Caco-2 (cell line): ENCODE data around the gene MTAP. TPM values are rescaled to one million over a fixed set of nuclear protein-coding genes. Genes with fewer than 3 reads are reported as not detected.

Experiments
- BruUV-seq: library from RNA; stranded (reverse); fragments of 400-500 nt; replicated peaks from 2 replicates; lab custom pipeline; 2021; lab: Mats Ljungman, UMichigan
- CTCF ChIA-PET: fragments of 300-600 bp; sonication (Branson Sonifier 250); formaldehyde crosslinking; loops from one replicate; lab custom pipeline; 2022; ENCODE audit warnings: antibody characterized with exemption; lab: Charles Lee
- POLR2A ChIA-PET: fragments of 300-600 bp; sonication (Branson Sonifier 250); formaldehyde crosslinking; loops from one replicate; lab custom pipeline; 2022; ENCODE audit warnings: antibody characterized with exemption; lab: Charles Lee
- DNase-seq, 2 experiments: peaks; one replicate each; pipeline versions ENCODE4 v3.0.0 to v3.0.0-alpha.2; 2020 to 2022
- H3K27me3 ChIP-seq: replicated peaks from 2 replicates; pipeline ENCODE4 v1.6.0; 2011; ENCODE audit warnings: low read length; ENCODE audit not compliant: control insufficient read depth, insufficient read depth
- H3K36me3 ChIP-seq: 2 replicates; pipeline ENCODE4 v1.5.1; 2011; ENCODE audit warnings: low read length; ENCODE audit not compliant: control insufficient read depth, insufficient read depth
- H3K4me1 ChIP-seq: fragments of 250-450 bp; sonication (Bioruptor Pico); 2 replicates; pipeline ENCODE4 v1.5.1; 2020; ENCODE audit warnings: mild to moderate bottlenecking
- H3K4me3 ChIP-seq: 2 replicates; pipeline ENCODE4 v1.5.1; 2011; ENCODE audit warnings: low read depth, mild to moderate bottlenecking, control low read depth, low read length
- H3K9me3 ChIP-seq: fragments of 250-450 bp; sonication (Bioruptor Pico); 2 replicates; pipeline ENCODE4 v1.5.1; 2020; ENCODE audit warnings: mild to moderate bottlenecking, moderate library complexity
- H3K27ac Mint-ChIP-seq: one replicate; pipeline ENCODE4 v1.8.0; 2022; ENCODE audit warnings: mixed read lengths; ENCODE audit not compliant: unreplicated experiment
- H3K27me3 Mint-ChIP-seq: one replicate; pipeline ENCODE4 v1.8.0; 2022; ENCODE audit warnings: mixed read lengths; ENCODE audit not compliant: insufficient read depth, unreplicated experiment
- H3K36me3 Mint-ChIP-seq: one replicate; pipeline ENCODE4 v1.8.0; 2022; ENCODE audit warnings: mild to moderate bottlenecking, mixed read lengths; ENCODE audit not compliant: insufficient read depth, unreplicated experiment
- H3K4me1 Mint-ChIP-seq: one replicate; pipeline ENCODE4 v1.8.0; 2022; ENCODE audit warnings: low read depth, mixed read lengths; ENCODE audit not compliant: unreplicated experiment
- H3K4me3 Mint-ChIP-seq: one replicate; pipeline ENCODE4 v1.8.0; 2022; ENCODE audit warnings: mild to moderate bottlenecking, moderate library complexity, mixed read lengths; ENCODE audit not compliant: unreplicated experiment
- H3K9me3 Mint-ChIP-seq: one replicate; pipeline ENCODE4 v1.8.0; 2022; ENCODE audit warnings: mixed read lengths; ENCODE audit not compliant: unreplicated experiment
- intact Hi-C: fragments of 100-400 bp; cut with micrococcal nuclease; formaldehyde crosslinking; loops from one replicate; pipeline ENCODE4 v1.10.0; 2022; ENCODE audit not compliant: unreplicated experiment
- total RNA-seq: library from RNA; stranded (reverse); gene quantifications from 2 replicates; pipeline ENCODE4 v1.2.3, GENCODE V29; 2022
- TF ChIP-seq, protein P1 (sequence below), 2 experiments: fragments of 200-600 bp in 1 of 2; IDR thresholded peaks; 1 replicate in 1 of 2; 2 replicates in 1 of 2; pipeline versions ENCODE4 v1.5.1 to v1.8.0; 2011 to 2022; ENCODE audit warnings: antibody characterized with exemption in 1 of 2, control low read depth in 1 of 2, inconsistent platforms in 1 of 2, low read depth in 1 of 2, low read length in 1 of 2, mild to moderate bottlenecking in 1 of 2, moderate library complexity in 1 of 2; ENCODE audit not compliant: insufficient read depth in 1 of 2, severe bottlenecking in 1 of 2, unreplicated experiment in 1 of 2

MTAP gene
- total RNA-seq, 1 experiment from 2014 or later = 53.3 TPM

DNA sequence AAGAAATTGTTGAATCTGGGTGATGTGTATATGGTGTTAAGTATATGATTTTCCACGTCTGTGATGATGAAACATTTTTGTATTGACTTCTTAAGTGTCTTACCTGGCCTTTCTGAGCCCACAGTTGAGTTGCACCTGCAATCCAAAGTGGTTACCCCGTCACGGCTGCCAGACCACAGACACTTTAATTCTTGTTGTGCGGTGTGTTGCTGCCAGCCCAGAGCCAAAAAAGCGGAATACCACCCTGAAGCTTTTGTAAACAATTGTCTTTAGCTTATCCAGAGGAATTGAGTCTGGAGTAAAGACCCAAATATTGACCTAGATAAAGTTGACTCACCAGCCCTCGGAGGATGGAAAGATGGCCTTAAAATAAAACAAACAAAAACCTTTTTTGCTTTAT is 35.1 kb downstream of the MTAP start:
- no peak overlapping the region for H3K4me3 Mint-ChIP-seq
- H3K4me1 Mint-ChIP-seq = peaks cover 14% of the 10 kb centered on the region
- no peak for DNase-seq
- H3K4me3 ChIP-seq = no peak overlapping the region
- H3K36me3 Mint-ChIP-seq = peaks cover 69% of the 10 kb centered on the region
- TF ChIP-seq, protein P1, sequence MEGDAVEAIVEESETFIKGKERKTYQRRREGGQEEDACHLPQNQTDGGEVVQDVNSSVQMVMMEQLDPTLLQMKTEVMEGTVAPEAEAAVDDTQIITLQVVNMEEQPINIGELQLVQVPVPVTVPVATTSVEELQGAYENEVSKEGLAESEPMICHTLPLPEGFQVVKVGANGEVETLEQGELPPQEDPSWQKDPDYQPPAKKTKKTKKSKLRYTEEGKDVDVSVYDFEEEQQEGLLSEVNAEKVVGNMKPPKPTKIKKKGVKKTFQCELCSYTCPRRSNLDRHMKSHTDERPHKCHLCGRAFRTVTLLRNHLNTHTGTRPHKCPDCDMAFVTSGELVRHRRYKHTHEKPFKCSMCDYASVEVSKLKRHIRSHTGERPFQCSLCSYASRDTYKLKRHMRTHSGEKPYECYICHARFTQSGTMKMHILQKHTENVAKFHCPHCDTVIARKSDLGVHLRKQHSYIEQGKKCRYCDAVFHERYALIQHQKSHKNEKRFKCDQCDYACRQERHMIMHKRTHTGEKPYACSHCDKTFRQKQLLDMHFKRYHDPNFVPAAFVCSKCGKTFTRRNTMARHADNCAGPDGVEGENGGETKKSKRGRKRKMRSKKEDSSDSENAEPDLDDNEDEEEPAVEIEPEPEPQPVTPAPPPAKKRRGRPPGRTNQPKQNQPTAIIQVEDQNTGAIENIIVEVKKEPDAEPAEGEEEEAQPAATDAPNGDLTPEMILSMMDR (IDR thresholded peaks at IDR 0.05; ENCODE audit: insufficient read depth in 1 of 2, low read depth in 1 of 2, low read length in 1 of 2, severe bottlenecking in 1 of 2, unreplicated experiment in 1 of 2) = no peak
- H3K36me3 ChIP-seq = peaks cover 5% of the 10 kb centered on the region
- H3K9me3 ChIP-seq = no peaks in the 10 kb centered on the region
- peaks cover 4% of the 10 kb centered on the region; the same call in 1 of the 2 replicates for H3K4me1 ChIP-seq
- BruUV-seq = no TSS peak
- intact Hi-C loops = no loop called here
- H3K27me3 Mint-ChIP-seq = no peaks in the 10 kb centered on the region
- ChIA-PET CTCF (no interaction called here), POLR2A (no interaction called here)
- no peaks in the 10 kb centered on the region for H3K27me3 ChIP-seq
- no peaks in the 10 kb centered on the region for H3K9me3 Mint-ChIP-seq
- H3K27ac Mint-ChIP-seq = no peak overlapping the region

DNA sequence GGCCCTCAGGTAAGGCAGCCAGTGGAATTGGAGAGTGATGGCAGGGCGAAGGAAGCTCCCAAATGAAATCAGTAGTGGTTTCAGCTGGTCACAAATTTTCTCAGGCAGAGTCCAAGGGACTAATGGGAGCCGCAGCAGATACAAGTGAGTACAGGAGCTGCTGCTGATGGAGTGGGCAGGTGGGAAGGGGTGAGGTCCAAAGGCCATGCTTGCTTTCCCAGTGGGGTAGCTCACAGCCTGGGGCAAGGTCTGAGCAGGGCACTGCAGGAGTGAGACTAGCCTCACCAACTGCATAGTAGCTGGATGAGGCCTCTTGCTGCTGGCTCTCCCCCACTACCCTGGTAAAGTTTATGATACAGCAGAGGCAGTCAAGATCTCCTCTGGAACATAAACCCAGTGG is 38.2 kb downstream of the MTAP start:
- Histone ChIP-seq H3K27me3 (no peaks in the 10 kb centered on the region), H3K36me3 (peaks cover 5% of the 10 kb centered on the region), H3K4me3 (no peak overlapping the region), H3K4me1 (peaks cover 4% of the 10 kb centered on the region; the same call in 1 of the 2 replicates), H3K9me3 (no peaks in the 10 kb centered on the region)
- Mint-ChIP-seq H3K9me3 (peaks cover 13% of the 10 kb centered on the region), H3K36me3 (peaks cover 84% of the 10 kb centered on the region), H3K27ac (no peak overlapping the region), H3K4me3 (no peak overlapping the region), H3K27me3 (no peaks in the 10 kb centered on the region), H3K4me1 (peaks cover 7% of the 10 kb centered on the region)
- DNase-seq = no peak
- TF ChIP-seq, protein P1 (IDR thresholded peaks at IDR 0.05; ENCODE audit: insufficient read depth in 1 of 2, low read depth in 1 of 2, low read length in 1 of 2, severe bottlenecking in 1 of 2, unreplicated experiment in 1 of 2) = no peak
- CTCF ChIA-PET = no interaction called here
- intact Hi-C loops = no loop called here
- POLR2A ChIA-PET = no interaction called here
- BruUV-seq = no TSS peak

GRCh38 chr9:21841133-21841532 is 38.7 kb downstream of the MTAP start:
- Histone ChIP-seq H3K4me1 (peaks cover 4% of the 10 kb centered on the region; the same call in 1 of the 2 replicates), H3K36me3 (peaks cover 5% of the 10 kb centered on the region), H3K9me3 (no peaks in the 10 kb centered on the region), H3K4me3 (no peak overlapping the region), H3K27me3 (no peaks in the 10 kb centered on the region)
- TF ChIP-seq, protein P1 (IDR thresholded peaks at IDR 0.05; ENCODE audit: insufficient read depth in 1 of 2, low read depth in 1 of 2, low read length in 1 of 2, severe bottlenecking in 1 of 2, unreplicated experiment in 1 of 2) = no peak
- no peaks in the 10 kb centered on the region for H3K27me3 Mint-ChIP-seq
- H3K27ac Mint-ChIP-seq = no peak overlapping the region
- H3K36me3 Mint-ChIP-seq = peaks cover 86% of the 10 kb centered on the region
- POLR2A ChIA-PET = no interaction called here
- peaks cover 4% of the 10 kb centered on the region for H3K4me1 Mint-ChIP-seq
- H3K4me3 Mint-ChIP-seq = no peak overlapping the region
- no peak for DNase-seq
- CTCF ChIA-PET = no interaction called here
- intact Hi-C loops = no loop called here
- no TSS peak for BruUV-seq
- peaks cover 13% of the 10 kb centered on the region for H3K9me3 Mint-ChIP-seq
